HepG2 (cell line): ENCODE results near the gene NOXO1. TPM values are rescaled to one million over a fixed set of nuclear protein-coding genes. Genes with fewer than 3 reads are reported as not detected.

Source experiments
- CREB1 ChIP-seq, 2 experiments: fragments of 450-650 bp in 1 of 2; IDR thresholded peaks; 2 replicates each; pipeline ENCODE4 v1.6.1; 2016 to 2017; ENCODE audit warnings: control low read depth in 1 of 2, mild to moderate bottlenecking in 1 of 2, missing compliant biosample characterization in 1 of 2, missing genetic modification characterization in 1 of 2
- MAFF ChIP-seq: IDR thresholded peaks from 2 replicates; pipeline ENCODE4 v1.6.1; 2011; ENCODE audit warnings: low read depth, low read length, improper control_type of control experiment
- MEIS1 ChIP-seq: sonication (generic); formaldehyde crosslinking; IDR thresholded peaks from 2 replicates; pipeline ENCODE4 v1.9.0; 2021; ENCODE audit warnings: mild to moderate bottlenecking, missing genetic modification reagents, moderate library complexity, borderline replicate concordance
- PHF5A ChIP-seq: IDR thresholded peaks from one replicate; pipeline ENCODE4 v1.6.1; 2018; ENCODE audit warnings: low read depth, missing genetic modification reagents; ENCODE audit not compliant: unreplicated experiment
- SNAI1 ChIP-seq: sonication (generic); formaldehyde crosslinking; IDR thresholded peaks from 2 replicates; pipeline ENCODE4 v1.5.0; 2020; ENCODE audit warnings: mild to moderate bottlenecking, missing genetic modification reagents, borderline replicate concordance
- WIZ ChIP-seq: sonication (generic); formaldehyde crosslinking; IDR thresholded peaks from 2 replicates; pipeline ENCODE4 v1.5.1; 2020; ENCODE audit warnings: mild to moderate bottlenecking, missing genetic modification reagents
- ZNF10 ChIP-seq: sonication (generic); formaldehyde crosslinking; IDR thresholded peaks from 2 replicates; pipeline ENCODE4 v1.4.0; 2020; ENCODE audit warnings: mild to moderate bottlenecking, low read depth, missing genetic modification reagents, borderline replicate concordance
- ZNF17 ChIP-seq: sonication (generic); formaldehyde crosslinking; IDR thresholded peaks from 2 replicates; pipeline ENCODE4 v1.5.0; 2020; ENCODE audit warnings: mild to moderate bottlenecking, missing genetic modification reagents
- ZNF180 ChIP-seq: sonication (generic); formaldehyde crosslinking; IDR thresholded peaks from 2 replicates; pipeline ENCODE4 v1.4.0; 2020; ENCODE audit warnings: low read depth, missing genetic modification reagents, borderline replicate concordance
- ZNF317 ChIP-seq: sonication (generic); formaldehyde crosslinking; IDR thresholded peaks from 2 replicates; pipeline ENCODE4 v1.5.0; 2020; ENCODE audit warnings: mild to moderate bottlenecking, missing genetic modification reagents
- ZNF367 ChIP-seq: sonication (generic); formaldehyde crosslinking; IDR thresholded peaks from 2 replicates; pipeline ENCODE4 v1.4.0; 2020; ENCODE audit warnings: missing genetic modification reagents, borderline replicate concordance
- ZSCAN30 ChIP-seq: sonication (generic); formaldehyde crosslinking; IDR thresholded peaks from 2 replicates; pipeline ENCODE4 v1.5.0; 2020; ENCODE audit warnings: mild to moderate bottlenecking, missing genetic modification reagents
- polyA plus RNA-seq, 8 experiments: library from polyadenylated mRNA; depleted of rRNA in 3 of 8; stranded (reverse) in 7 of 8; unstranded in 1 of 8; fragments of >200 nt; fragmentation: Illumina TruSeq in 4 of 8; extraction: Trizol in 4 of 8; gene quantifications; 2 replicates each; pipeline versions ENCODE4 v1.2.1 to v1.2.3, GENCODE V29; 2011 to 2016; ENCODE audit warnings: low read depth in 4 of 8, missing spikeins in 1 of 8, mixed read lengths in 1 of 8; ENCODE audit not compliant: insufficient read depth in 1 of 8
- total RNA-seq, 5 experiments: library from RNA; depleted of rRNA; stranded (reverse); fragments of >200 nt; fragmentation: Illumina TruSeq; extraction: Trizol; gene quantifications; 2 replicates each; pipeline ENCODE4 v1.2.3, GENCODE V29; 2016; ENCODE audit warnings: low read depth in 1 of 5
- TF ChIP-seq, protein P1 (sequence below): sonication (generic); formaldehyde crosslinking; IDR thresholded peaks from 2 replicates; pipeline ENCODE4 v1.5.0; 2020; ENCODE audit warnings: missing genetic modification reagents, mild to moderate bottlenecking, borderline replicate concordance
- TF ChIP-seq, protein P2 (sequence below): sonication (generic); formaldehyde crosslinking; IDR thresholded peaks from 2 replicates; pipeline ENCODE4 v1.4.0; 2020; ENCODE audit warnings: missing genetic modification reagents, borderline replicate concordance
- TF ChIP-seq, protein P3 (sequence below): sonication (generic); formaldehyde crosslinking; IDR thresholded peaks from 2 replicates; pipeline ENCODE4 v1.4.0; 2020; ENCODE audit warnings: missing genetic modification reagents
- TF ChIP-seq, protein P4 (sequence below): sonication (generic); formaldehyde crosslinking; IDR thresholded peaks from 2 replicates; pipeline ENCODE4 v1.4.0; 2020; ENCODE audit warnings: missing genetic modification reagents, borderline replicate concordance
- TF ChIP-seq, protein P5 (sequence below): sonication (generic); formaldehyde crosslinking; IDR thresholded peaks from 2 replicates; pipeline ENCODE4 v1.4.0; 2020; ENCODE audit warnings: mild to moderate bottlenecking, missing genetic modification reagents, borderline replicate concordance

NOXO1 gene
- total and polyA plus RNA-seq, 2 of the 13 experiments (the other 11 are each of a cell fraction or from before 2014, with no cell fraction given), result 0.69 to 1.4 TPM

DNA sequence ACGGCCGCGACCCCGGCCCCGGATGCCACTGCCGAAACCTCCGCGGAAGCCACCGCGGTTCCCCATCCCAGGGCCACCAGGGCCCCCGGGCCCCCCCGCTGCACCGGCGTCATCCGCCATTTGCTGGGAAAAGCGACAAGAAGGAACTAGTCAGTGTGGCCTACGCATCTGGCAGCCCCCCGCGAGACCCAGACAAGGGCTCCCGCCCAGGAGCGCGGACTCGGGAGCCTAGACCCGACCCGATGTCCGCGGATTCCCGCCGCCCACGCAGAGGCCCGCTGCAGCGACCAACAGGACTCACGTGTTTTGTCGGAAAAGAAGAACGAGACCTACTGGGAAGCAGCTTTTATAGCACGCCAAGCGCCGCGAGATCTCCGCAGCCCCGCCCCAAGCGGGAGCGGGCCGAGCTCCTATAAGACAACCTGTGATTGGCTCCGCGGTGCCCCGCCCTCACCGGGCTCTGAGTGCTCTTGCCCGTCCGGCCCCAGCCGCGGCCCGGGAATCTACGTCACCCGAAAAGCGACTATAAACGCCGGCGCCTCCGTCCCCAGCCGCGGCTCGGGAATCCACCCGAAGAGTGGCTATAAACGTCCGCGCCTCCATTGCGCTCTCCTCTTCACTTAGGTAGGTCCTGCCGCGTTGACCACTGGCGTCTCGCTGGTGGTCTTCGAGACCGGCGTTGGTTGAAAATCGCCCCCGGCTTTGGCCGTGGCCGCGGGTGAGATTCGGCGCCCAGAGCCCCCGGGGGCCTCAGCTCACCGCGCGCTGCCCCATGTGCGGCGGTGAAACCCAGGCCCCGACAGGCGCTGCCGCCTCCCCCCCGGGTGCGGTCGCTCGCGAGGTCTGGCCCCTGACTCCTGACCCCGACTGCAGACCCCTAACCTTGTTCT, 16.5 kb downstream of the NOXO1 start, which contains the start of gene RPS2 (continued):
- TF ChIP-seq, protein P1, sequence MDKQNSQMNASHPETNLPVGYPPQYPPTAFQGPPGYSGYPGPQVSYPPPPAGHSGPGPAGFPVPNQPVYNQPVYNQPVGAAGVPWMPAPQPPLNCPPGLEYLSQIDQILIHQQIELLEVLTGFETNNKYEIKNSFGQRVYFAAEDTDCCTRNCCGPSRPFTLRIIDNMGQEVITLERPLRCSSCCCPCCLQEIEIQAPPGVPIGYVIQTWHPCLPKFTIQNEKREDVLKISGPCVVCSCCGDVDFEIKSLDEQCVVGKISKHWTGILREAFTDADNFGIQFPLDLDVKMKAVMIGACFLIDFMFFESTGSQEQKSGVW (CRISPR knock-in tag), result no peak
- TF ChIP-seq, protein P2, sequence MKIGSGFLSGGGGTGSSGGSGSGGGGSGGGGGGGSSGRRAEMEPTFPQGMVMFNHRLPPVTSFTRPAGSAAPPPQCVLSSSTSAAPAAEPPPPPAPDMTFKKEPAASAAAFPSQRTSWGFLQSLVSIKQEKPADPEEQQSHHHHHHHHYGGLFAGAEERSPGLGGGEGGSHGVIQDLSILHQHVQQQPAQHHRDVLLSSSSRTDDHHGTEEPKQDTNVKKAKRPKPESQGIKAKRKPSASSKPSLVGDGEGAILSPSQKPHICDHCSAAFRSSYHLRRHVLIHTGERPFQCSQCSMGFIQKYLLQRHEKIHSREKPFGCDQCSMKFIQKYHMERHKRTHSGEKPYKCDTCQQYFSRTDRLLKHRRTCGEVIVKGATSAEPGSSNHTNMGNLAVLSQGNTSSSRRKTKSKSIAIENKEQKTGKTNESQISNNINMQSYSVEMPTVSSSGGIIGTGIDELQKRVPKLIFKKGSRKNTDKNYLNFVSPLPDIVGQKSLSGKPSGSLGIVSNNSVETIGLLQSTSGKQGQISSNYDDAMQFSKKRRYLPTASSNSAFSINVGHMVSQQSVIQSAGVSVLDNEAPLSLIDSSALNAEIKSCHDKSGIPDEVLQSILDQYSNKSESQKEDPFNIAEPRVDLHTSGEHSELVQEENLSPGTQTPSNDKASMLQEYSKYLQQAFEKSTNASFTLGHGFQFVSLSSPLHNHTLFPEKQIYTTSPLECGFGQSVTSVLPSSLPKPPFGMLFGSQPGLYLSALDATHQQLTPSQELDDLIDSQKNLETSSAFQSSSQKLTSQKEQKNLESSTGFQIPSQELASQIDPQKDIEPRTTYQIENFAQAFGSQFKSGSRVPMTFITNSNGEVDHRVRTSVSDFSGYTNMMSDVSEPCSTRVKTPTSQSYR (CRISPR knock-in tag), result no peak
- TF ChIP-seq ZNF10 (CRISPR knock-in tag) (no peak), ZSCAN30 (no peak), CREB1 (IDR thresholded peaks at IDR 0.05) (peak; percentile 93), CREB1 (CRISPR knock-in tag; IDR thresholded peaks at IDR 0.05) (peak; percentile 97), ZNF180 (CRISPR knock-in tag) (no peak), WIZ (CRISPR knock-in tag) (no peak), PHF5A (CRISPR knock-in tag) (no peak), ZNF367 (CRISPR knock-in tag) (no peak), SNAI1 (CRISPR knock-in tag) (peak; percentile 73; the same call in 1 of the 2 replicates), MEIS1 (CRISPR knock-in tag) (no peak), ZNF17 (no peak), MAFF (no peak), ZNF317 (CRISPR knock-in tag) (peak; percentile 73; the same call in 1 of the 2 replicates)
- TF ChIP-seq, protein P3, sequence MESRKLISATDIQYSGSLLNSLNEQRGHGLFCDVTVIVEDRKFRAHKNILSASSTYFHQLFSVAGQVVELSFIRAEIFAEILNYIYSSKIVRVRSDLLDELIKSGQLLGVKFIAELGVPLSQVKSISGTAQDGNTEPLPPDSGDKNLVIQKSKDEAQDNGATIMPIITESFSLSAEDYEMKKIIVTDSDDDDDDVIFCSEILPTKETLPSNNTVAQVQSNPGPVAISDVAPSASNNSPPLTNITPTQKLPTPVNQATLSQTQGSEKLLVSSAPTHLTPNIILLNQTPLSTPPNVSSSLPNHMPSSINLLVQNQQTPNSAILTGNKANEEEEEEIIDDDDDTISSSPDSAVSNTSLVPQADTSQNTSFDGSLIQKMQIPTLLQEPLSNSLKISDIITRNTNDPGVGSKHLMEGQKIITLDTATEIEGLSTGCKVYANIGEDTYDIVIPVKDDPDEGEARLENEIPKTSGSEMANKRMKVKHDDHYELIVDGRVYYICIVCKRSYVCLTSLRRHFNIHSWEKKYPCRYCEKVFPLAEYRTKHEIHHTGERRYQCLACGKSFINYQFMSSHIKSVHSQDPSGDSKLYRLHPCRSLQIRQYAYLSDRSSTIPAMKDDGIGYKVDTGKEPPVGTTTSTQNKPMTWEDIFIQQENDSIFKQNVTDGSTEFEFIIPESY (CRISPR knock-in tag), result no peak
- TF ChIP-seq, protein P4, sequence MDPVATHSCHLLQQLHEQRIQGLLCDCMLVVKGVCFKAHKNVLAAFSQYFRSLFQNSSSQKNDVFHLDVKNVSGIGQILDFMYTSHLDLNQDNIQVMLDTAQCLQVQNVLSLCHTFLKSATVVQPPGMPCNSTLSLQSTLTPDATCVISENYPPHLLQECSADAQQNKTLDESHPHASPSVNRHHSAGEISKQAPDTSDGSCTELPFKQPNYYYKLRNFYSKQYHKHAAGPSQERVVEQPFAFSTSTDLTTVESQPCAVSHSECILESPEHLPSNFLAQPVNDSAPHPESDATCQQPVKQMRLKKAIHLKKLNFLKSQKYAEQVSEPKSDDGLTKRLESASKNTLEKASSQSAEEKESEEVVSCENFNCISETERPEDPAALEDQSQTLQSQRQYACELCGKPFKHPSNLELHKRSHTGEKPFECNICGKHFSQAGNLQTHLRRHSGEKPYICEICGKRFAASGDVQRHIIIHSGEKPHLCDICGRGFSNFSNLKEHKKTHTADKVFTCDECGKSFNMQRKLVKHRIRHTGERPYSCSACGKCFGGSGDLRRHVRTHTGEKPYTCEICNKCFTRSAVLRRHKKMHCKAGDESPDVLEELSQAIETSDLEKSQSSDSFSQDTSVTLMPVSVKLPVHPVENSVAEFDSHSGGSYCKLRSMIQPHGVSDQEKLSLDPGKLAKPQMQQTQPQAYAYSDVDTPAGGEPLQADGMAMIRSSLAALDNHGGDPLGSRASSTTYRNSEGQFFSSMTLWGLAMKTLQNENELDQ (CRISPR knock-in tag), result no peak
- TF ChIP-seq, protein P5, sequence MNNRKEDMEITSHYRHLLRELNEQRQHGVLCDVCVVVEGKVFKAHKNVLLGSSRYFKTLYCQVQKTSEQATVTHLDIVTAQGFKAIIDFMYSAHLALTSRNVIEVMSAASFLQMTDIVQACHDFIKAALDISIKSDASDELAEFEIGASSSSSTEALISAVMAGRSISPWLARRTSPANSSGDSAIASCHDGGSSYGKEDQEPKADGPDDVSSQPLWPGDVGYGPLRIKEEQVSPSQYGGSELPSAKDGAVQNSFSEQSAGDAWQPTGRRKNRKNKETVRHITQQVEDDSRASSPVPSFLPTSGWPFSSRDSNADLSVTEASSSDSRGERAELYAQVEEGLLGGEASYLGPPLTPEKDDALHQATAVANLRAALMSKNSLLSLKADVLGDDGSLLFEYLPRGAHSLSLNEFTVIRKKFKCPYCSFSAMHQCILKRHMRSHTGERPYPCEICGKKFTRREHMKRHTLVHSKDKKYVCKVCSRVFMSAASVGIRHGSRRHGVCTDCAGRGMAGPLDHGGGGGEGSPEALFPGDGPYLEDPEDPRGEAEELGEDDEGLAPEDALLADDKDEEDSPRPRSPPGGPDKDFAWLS (CRISPR knock-in tag), result no peak
